Osteocyte (in vitro differentiated cells): Measurements from ENCODE around the gene HKDC1. TPM values are rescaled to one million over a fixed set of nuclear protein-coding genes. Genes with fewer than 3 reads are reported as not detected.
"Not testable (repeated sequence)": the region's sequence is repeated elsewhere in the genome, so short reads cannot be mapped to it uniquely, and the experiment has no call there.

Experiments used
- DNase-seq: peaks from one replicate; pipeline ENCODE4 v3.0.0; 2021; ENCODE audit warnings: mixed read lengths; ENCODE audit not compliant: unreplicated experiment; ENCODE audit errors: extremely low spot score
- H3K27ac Mint-ChIP-seq: one replicate; pipeline ENCODE4 v1.8.0; 2021; ENCODE audit warnings: mild to moderate bottlenecking, mixed read lengths; ENCODE audit not compliant: unreplicated experiment
- H3K27me3 Mint-ChIP-seq: one replicate; pipeline ENCODE4 v1.8.0; 2021; ENCODE audit warnings: mixed read lengths; ENCODE audit not compliant: unreplicated experiment
- H3K36me3 Mint-ChIP-seq: one replicate; pipeline ENCODE4 v1.8.0; 2021; ENCODE audit warnings: mixed read lengths; ENCODE audit not compliant: unreplicated experiment
- H3K4me1 Mint-ChIP-seq: one replicate; pipeline ENCODE4 v1.8.0; 2021; ENCODE audit warnings: mixed read lengths; ENCODE audit not compliant: unreplicated experiment
- H3K4me3 Mint-ChIP-seq: one replicate; pipeline ENCODE4 v1.8.0; 2021; ENCODE audit warnings: mild to moderate bottlenecking, moderate library complexity, mixed read lengths; ENCODE audit not compliant: unreplicated experiment
- H3K9me3 Mint-ChIP-seq: one replicate; pipeline ENCODE4 v1.8.0; 2021; ENCODE audit warnings: mixed read lengths; ENCODE audit not compliant: unreplicated experiment
- CTCF ChIP-seq: fragments of 200-600 bp; sonication (generic); IDR thresholded peaks from 2 replicates; pipeline ENCODE4 v1.5.0; 2021; ENCODE audit warnings: antibody characterized with exemption, mild to moderate bottlenecking, moderate library complexity
- total RNA-seq: library from RNA; stranded (reverse); gene quantifications from 2 replicates; pipeline ENCODE4 v1.2.1, GENCODE V29; 2021

The HKDC1 gene
- total RNA-seq, 1 donor from 2014 or later = 0.19 TPM

GRCh38 chr10:69248117-69248730 lies 28.1 kb downstream of the HKDC1 start:
- DNase-seq = no peak
- H3K4me3 Mint-ChIP-seq = no peak overlapping the region

GRCh38 chr10:69250041-69250440 lies 29.9 kb downstream of the HKDC1 start:
- no peak for DNase-seq
- Mint-ChIP-seq H3K27ac (no peak overlapping the region), H3K27me3 (no peaks in the 10 kb centered on the region), H3K9me3 (no peaks in the 10 kb centered on the region), H3K4me1 (no peaks in the 10 kb centered on the region), H3K36me3 (no peaks in the 10 kb centered on the region), H3K4me3 (no peak overlapping the region)
- TF ChIP-seq CTCF = no peak

More at GRCh38 chr10:69248117-69248730, 28.1 kb downstream of the HKDC1 start:
- Mint-ChIP-seq H3K27ac (no peak overlapping the region), H3K4me1 (no peaks in the 10 kb centered on the region), H3K27me3 (no peaks in the 10 kb centered on the region), H3K36me3 (no peaks in the 10 kb centered on the region), H3K9me3 (no peaks in the 10 kb centered on the region)
- no peak for TF ChIP-seq CTCF

- H3K4me3 Mint-ChIP-seq, H3K36me3 Mint-ChIP-seq, H3K9me3 Mint-ChIP-seq, DNase-seq, H3K27me3 Mint-ChIP-seq, H3K27ac Mint-ChIP-seq, H3K4me1 Mint-ChIP-seq: not testable (repeated sequence)
Observed at GRCh38 chr10:69251417-69251816, 31.3 kb downstream of the HKDC1 start.

- DNase-seq = no peak
- no peak overlapping the region for H3K4me3 Mint-ChIP-seq
- H3K9me3 Mint-ChIP-seq = no peaks in the 10 kb centered on the region
- H3K27ac Mint-ChIP-seq = no peak overlapping the region
- no peaks in the 10 kb centered on the region for H3K27me3 Mint-ChIP-seq
- no peak for TF ChIP-seq CTCF
- H3K36me3 Mint-ChIP-seq = no peaks in the 10 kb centered on the region
- no peaks in the 10 kb centered on the region for H3K4me1 Mint-ChIP-seq
Observed at GRCh38 chr10:69253171-69253570, 33.0 kb downstream of the HKDC1 start.

GRCh38 chr10:69254877-69255276 lies 34.7 kb downstream of the HKDC1 start:
- DNase-seq = no peak
- no peak overlapping the region for H3K27ac Mint-ChIP-seq
- H3K4me3 Mint-ChIP-seq = no peak overlapping the region
- H3K36me3 Mint-ChIP-seq = no peaks in the 10 kb centered on the region
- H3K9me3 Mint-ChIP-seq = no peaks in the 10 kb centered on the region
- no peak for TF ChIP-seq CTCF
- H3K4me1 Mint-ChIP-seq = no peaks in the 10 kb centered on the region
- no peaks in the 10 kb centered on the region for H3K27me3 Mint-ChIP-seq
